ENCODE data around the gene SSX2IP. TPM values are rescaled to one million over a fixed set of nuclear protein-coding genes. Genes with fewer than 3 reads are reported as not detected.

SSX2IP gene, protein sequence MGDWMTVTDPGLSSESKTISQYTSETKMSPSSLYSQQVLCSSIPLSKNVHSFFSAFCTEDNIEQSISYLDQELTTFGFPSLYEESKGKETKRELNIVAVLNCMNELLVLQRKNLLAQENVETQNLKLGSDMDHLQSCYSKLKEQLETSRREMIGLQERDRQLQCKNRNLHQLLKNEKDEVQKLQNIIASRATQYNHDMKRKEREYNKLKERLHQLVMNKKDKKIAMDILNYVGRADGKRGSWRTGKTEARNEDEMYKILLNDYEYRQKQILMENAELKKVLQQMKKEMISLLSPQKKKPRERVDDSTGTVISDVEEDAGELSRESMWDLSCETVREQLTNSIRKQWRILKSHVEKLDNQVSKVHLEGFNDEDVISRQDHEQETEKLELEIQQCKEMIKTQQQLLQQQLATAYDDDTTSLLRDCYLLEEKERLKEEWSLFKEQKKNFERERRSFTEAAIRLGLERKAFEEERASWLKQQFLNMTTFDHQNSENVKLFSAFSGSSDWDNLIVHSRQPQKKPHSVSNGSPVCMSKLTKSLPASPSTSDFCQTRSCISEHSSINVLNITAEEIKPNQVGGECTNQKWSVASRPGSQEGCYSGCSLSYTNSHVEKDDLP
- total RNA-seq (2014; rRNA removed; shearing (Covaris generic)), result 27.5 and 28.4 TPM in 2 replicates
- polyA plus RNA-seq (2016; fragmentation: Nextera tagmentation; extraction: Ambion mirVana), result 20.1 and 23.2 TPM in 2 replicates
- long read RNA-seq, full-length matches to known transcripts, result 2 of 12 reads
- long read RNA-seq, partial matches to known transcripts, result 7 of 12 reads
- long read RNA-seq, other reads (novel, unspliced or antisense), result 3 of 12 reads

DNA sequence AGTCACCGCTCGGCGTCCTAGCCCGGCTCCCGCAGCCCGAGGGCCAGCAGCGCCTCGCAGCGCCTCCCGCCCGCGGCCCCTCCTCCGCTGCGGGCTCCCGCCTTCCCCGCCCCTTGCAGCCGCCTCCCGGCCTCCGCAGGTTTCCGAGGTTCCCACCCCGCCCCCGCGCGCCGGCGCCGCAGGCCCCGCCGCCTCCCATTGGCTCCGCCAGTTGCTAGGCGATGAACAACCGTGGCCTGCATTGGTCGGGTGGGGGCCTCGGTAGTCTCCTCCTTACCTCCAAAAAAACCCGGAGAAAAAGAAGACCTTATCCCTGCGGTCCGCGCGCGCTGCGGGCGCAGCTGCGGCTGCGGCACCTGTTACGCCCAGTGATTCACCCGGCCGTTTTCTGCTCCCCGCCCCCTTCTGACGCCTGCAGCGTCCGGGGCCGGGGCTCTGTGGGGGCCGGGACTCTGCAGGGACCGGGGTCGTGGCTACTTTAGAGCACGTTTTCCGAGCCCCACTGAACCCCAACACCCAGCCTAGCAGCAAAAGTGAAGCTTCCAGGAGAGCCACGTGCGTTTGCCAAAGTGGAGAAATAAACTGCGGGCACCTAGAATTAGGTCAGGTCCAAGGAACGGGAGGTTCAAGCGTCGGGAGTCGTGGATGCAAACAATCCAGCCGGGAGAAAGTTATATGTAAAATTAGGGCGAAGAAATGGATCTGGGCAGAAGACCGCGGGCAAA lies at the start of gene SSX2IP:
Gene SSX2IP (minus strand): TSS at position 65 of the 725 bp plus-strand sequence. CDS start 19,242 bp downstream, outside the sequence.
- Histone ChIP-seq H2AFZ (peak within 1 kb of the TSS; percentile 96), H3K4me1 (ENCODE audit: insufficient read depth) (peaks cover 34% of the 10 kb centered on the region), H3F3A (replicated peaks; ENCODE audit: low read depth) (peaks cover 7% of the 10 kb centered on the region; the same call in 1 of the 2 replicates), H3K79me2 (replicated peaks; ENCODE audit: insufficient read depth) (peaks cover 42% of the 10 kb centered on the region), H4K20me1 (replicated peaks; ENCODE audit: insufficient read depth) (peaks cover 11% of the 10 kb centered on the region; the same call in 1 of the 2 replicates), H3K36me3 (ENCODE audit: insufficient read depth) (no peaks in the 10 kb centered on the region), H3K27me3 (ENCODE audit: insufficient read depth) (no peaks in the 10 kb centered on the region), H3K9me2 (ENCODE audit: insufficient read depth) (no peaks in the 10 kb centered on the region), H3K27ac (ENCODE audit: low read depth) (peak within 1 kb of the TSS; percentile 99), H3K4me2 (peak within 1 kb of the TSS; percentile 90), H3K4me3 (peak within 1 kb of the TSS; percentile 66)
- H3K9me3 Mint-ChIP-seq, result no peaks in the 10 kb centered on the region
- H3K27ac Mint-ChIP-seq, result peak within 1 kb of the TSS; percentile 99
- H3K4me1 Mint-ChIP-seq, result peaks cover 36% of the 10 kb centered on the region
- peaks cover 5% of the 10 kb centered on the region; the same call in 1 of the 3 replicates for H3K36me3 Mint-ChIP-seq (ENCODE audit: low read depth)
- peak; percentile 98 for DNase-seq (ENCODE audit: low spot score)
- H3K4me3 Mint-ChIP-seq, result peak within 1 kb of the TSS; percentile 91
- ATAC-seq, result peak; percentile 86
- no peaks in the 10 kb centered on the region for H3K27me3 Mint-ChIP-seq (ENCODE audit: insufficient read depth, low read depth, poor library complexity)
- TF ChIP-seq EZH2phosphoT487 (IDR thresholded peaks at IDR 0.05; ENCODE audit: unreplicated experiment) (no peak), EZH2 (IDR thresholded peaks at IDR 0.05; ENCODE audit: low read depth, unreplicated experiment) (no peak), CREB1 (CRISPR knock-in tag; IDR thresholded peaks at IDR 0.05; ENCODE audit: low read depth) (peak; percentile 69), POLR2AphosphoS5 (IDR thresholded peaks at IDR 0.05; ENCODE audit: low read depth) (peak; percentile 75), NANOG (IDR thresholded peaks at IDR 0.05; ENCODE audit: borderline replicate concordance) (no peak), ZNF114 (CRISPR knock-in tag; IDR thresholded peaks at IDR 0.05) (no peak), ZNF331 (CRISPR knock-in tag; IDR thresholded peaks at IDR 0.05; ENCODE audit: low read depth) (no peak), JUNB (IDR thresholded peaks at IDR 0.05; ENCODE audit: unreplicated experiment) (no peak)
- TF ChIP-seq, protein P1, sequence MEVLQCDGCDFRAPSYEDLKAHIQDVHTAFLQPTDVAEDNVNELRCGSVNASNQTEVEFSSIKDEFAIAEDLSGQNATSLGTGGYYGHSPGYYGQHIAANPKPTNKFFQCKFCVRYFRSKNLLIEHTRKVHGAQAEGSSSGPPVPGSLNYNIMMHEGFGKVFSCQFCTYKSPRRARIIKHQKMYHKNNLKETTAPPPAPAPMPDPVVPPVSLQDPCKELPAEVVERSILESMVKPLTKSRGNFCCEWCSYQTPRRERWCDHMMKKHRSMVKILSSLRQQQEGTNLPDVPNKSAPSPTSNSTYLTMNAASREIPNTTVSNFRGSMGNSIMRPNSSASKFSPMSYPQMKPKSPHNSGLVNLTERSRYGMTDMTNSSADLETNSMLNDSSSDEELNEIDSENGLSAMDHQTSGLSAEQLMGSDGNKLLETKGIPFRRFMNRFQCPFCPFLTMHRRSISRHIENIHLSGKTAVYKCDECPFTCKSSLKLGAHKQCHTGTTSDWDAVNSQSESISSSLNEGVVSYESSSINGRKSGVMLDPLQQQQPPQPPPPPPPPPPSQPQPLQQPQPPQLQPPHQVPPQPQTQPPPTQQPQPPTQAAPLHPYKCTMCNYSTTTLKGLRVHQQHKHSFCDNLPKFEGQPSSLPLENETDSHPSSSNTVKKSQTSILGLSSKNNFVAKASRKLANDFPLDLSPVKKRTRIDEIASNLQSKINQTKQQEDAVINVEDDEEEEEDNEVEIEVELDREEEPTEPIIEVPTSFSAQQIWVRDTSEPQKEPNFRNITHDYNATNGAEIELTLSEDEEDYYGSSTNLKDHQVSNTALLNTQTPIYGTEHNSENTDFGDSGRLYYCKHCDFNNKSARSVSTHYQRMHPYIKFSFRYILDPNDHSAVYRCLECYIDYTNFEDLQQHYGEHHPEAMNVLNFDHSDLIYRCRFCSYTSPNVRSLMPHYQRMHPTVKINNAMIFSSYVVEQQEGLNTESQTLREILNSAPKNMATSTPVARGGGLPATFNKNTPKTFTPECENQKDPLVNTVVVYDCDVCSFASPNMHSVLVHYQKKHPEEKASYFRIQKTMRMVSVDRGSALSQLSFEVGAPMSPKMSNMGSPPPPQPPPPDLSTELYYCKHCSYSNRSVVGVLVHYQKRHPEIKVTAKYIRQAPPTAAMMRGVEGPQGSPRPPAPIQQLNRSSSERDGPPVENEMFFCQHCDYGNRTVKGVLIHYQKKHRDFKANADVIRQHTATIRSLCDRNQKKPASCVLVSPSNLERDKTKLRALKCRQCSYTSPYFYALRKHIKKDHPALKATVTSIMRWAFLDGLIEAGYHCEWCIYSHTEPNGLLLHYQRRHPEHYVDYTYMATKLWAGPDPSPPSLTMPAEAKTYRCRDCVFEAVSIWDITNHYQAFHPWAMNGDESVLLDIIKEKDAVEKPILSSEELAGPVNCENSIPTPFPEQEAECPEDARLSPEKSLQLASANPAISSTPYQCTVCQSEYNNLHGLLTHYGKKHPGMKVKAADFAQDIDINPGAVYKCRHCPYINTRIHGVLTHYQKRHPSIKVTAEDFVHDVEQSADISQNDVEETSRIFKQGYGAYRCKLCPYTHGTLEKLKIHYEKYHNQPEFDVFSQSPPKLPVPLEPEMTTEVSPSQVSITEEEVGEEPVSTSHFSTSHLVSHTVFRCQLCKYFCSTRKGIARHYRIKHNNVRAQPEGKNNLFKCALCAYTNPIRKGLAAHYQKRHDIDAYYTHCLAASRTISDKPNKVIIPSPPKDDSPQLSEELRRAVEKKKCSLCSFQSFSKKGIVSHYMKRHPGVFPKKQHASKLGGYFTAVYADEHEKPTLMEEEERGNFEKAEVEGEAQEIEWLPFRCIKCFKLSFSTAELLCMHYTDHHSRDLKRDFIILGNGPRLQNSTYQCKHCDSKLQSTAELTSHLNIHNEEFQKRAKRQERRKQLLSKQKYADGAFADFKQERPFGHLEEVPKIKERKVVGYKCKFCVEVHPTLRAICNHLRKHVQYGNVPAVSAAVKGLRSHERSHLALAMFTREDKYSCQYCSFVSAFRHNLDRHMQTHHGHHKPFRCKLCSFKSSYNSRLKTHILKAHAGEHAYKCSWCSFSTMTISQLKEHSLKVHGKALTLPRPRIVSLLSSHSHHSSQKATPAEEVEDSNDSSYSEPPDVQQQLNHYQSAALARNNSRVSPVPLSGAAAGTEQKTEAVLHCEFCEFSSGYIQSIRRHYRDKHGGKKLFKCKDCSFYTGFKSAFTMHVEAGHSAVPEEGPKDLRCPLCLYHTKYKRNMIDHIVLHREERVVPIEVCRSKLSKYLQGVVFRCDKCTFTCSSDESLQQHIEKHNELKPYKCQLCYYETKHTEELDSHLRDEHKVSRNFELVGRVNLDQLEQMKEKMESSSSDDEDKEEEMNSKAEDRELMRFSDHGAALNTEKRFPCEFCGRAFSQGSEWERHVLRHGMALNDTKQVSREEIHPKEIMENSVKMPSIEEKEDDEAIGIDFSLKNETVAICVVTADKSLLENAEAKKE (CRISPR knock-in tag; IDR thresholded peaks at IDR 0.05), result no peak
- TF ChIP-seq, protein P2, sequence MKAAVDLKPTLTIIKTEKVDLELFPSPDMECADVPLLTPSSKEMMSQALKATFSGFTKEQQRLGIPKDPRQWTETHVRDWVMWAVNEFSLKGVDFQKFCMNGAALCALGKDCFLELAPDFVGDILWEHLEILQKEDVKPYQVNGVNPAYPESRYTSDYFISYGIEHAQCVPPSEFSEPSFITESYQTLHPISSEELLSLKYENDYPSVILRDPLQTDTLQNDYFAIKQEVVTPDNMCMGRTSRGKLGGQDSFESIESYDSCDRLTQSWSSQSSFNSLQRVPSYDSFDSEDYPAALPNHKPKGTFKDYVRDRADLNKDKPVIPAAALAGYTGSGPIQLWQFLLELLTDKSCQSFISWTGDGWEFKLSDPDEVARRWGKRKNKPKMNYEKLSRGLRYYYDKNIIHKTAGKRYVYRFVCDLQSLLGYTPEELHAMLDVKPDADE (IDR thresholded peaks at IDR 0.05), result no peak
- TF ChIP-seq, protein P3, sequence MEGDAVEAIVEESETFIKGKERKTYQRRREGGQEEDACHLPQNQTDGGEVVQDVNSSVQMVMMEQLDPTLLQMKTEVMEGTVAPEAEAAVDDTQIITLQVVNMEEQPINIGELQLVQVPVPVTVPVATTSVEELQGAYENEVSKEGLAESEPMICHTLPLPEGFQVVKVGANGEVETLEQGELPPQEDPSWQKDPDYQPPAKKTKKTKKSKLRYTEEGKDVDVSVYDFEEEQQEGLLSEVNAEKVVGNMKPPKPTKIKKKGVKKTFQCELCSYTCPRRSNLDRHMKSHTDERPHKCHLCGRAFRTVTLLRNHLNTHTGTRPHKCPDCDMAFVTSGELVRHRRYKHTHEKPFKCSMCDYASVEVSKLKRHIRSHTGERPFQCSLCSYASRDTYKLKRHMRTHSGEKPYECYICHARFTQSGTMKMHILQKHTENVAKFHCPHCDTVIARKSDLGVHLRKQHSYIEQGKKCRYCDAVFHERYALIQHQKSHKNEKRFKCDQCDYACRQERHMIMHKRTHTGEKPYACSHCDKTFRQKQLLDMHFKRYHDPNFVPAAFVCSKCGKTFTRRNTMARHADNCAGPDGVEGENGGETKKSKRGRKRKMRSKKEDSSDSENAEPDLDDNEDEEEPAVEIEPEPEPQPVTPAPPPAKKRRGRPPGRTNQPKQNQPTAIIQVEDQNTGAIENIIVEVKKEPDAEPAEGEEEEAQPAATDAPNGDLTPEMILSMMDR (conservative IDR thresholded peaks at IDR 0.05; ENCODE audit: low read depth in 2 of 2), result no peak
